Neural cell (in vitro differentiated cells): ENCODE data around the gene RDH16. TPM values are rescaled to one million over a fixed set of nuclear protein-coding genes. Genes with fewer than 3 reads are reported as not detected.
"Not testable (repeated sequence)": the region's sequence is repeated elsewhere in the genome, so short reads cannot be mapped to it uniquely, and the experiment has no call there.

Experiments
- H2AFZ ChIP-seq: fragments of 200-600, 300-800 bp; sonication (generic), shearing (Covaris generic); 2 replicates; pipeline ENCODE4 v1.6.0; 2014; ENCODE audit warnings: low read depth, mild to moderate bottlenecking, antibody characterized with exemption, low read length, moderate library complexity
- H3F3A ChIP-seq: fragments of 200-600 bp; shearing (Covaris generic); 2 replicates; pipeline ENCODE4 v1.6.1; 2016; ENCODE audit warnings: mild to moderate bottlenecking, moderate library complexity, mixed read lengths, antibody characterized with exemption, low read length; ENCODE audit not compliant: insufficient read depth, poor library complexity, severe bottlenecking
- H3K27ac ChIP-seq: fragments of 200-600, 300-800 bp; sonication (generic), shearing (Covaris generic); 2 replicates; pipeline ENCODE4 v1.5.1; 2014; ENCODE audit warnings: mild to moderate bottlenecking, low read length, moderate library complexity
- H3K27me3 ChIP-seq: fragments of 300-800, 200-600 bp; sonication (generic), shearing (Covaris generic); 2 replicates; pipeline ENCODE4 v1.6.0; 2014; ENCODE audit warnings: mild to moderate bottlenecking, low read depth, low read length, moderate library complexity; ENCODE audit not compliant: insufficient read depth
- H3K36me3 ChIP-seq: fragments of 300-800, 200-600 bp; sonication (generic), shearing (Covaris generic); 2 replicates; pipeline ENCODE4 v1.5.1; 2014; ENCODE audit warnings: mild to moderate bottlenecking, antibody characterized with exemption, low read length, moderate library complexity; ENCODE audit not compliant: insufficient read depth
- H3K4me2 ChIP-seq: fragments of 300-800, 200-600 bp; sonication (generic), shearing (Covaris generic); 2 replicates; pipeline ENCODE4 v1.6.0; 2014; ENCODE audit warnings: mild to moderate bottlenecking, low read length
- H3K4me3 ChIP-seq: fragments of 300-800, 200-600 bp; sonication (generic), shearing (Covaris generic); 2 replicates; pipeline ENCODE4 v1.5.1; 2014; ENCODE audit warnings: mild to moderate bottlenecking, low read length, moderate library complexity
- H3K79me2 ChIP-seq: fragments of 200-600 bp; shearing (Covaris generic); replicated peaks from 2 replicates; pipeline ENCODE4 v1.6.0; 2014; ENCODE audit warnings: mild to moderate bottlenecking, low read length, moderate library complexity; ENCODE audit not compliant: insufficient read depth
- H3K9ac ChIP-seq: fragments of 300-800, 200-600 bp; sonication (generic), shearing (Covaris generic); 2 replicates; pipeline ENCODE4 v1.6.1; 2016; ENCODE audit warnings: mild to moderate bottlenecking, low read length, mixed read lengths
- H3K9me2 ChIP-seq: fragments of 200-600 bp; shearing (Covaris generic); 2 replicates; pipeline ENCODE4 v1.6.1; 2016; ENCODE audit warnings: mild to moderate bottlenecking, low read length, mixed read lengths; ENCODE audit not compliant: insufficient read depth
- H3K9me3 ChIP-seq: fragments of 200-600, 300-800 bp; sonication (generic), shearing (Covaris generic); 2 replicates; pipeline ENCODE4 v1.6.1; 2016; ENCODE audit warnings: mild to moderate bottlenecking, mixed run types, low read length, moderate library complexity, mixed read lengths
- H4K20me1 ChIP-seq: fragments of 200-600 bp; shearing (Covaris generic); 2 replicates; pipeline ENCODE4 v1.6.1; 2016; ENCODE audit warnings: mild to moderate bottlenecking, mixed run types; ENCODE audit not compliant: insufficient read depth
- EP300 ChIP-seq: fragments of 450-650 bp; conservative IDR thresholded peaks from 2 replicates; pipeline ENCODE4 v1.6.1; 2014; ENCODE audit warnings: antibody characterized with exemption, mild to moderate bottlenecking, moderate library complexity; ENCODE audit not compliant: poor library complexity, severe bottlenecking
- EZH2 ChIP-seq: fragments of 200-600, 300-800 bp; shearing (Covaris generic), sonication (generic); IDR thresholded peaks from 2 replicates; pipeline ENCODE4 v1.6.1; 2014; ENCODE audit warnings: antibody characterized with exemption, low read length, borderline replicate concordance, mild to moderate bottlenecking; ENCODE audit not compliant: insufficient read depth, poor library complexity, severe bottlenecking
- MXI1 ChIP-seq: fragments of 450-650 bp; conservative IDR thresholded peaks from 2 replicates; pipeline ENCODE4 v1.6.1; 2014; ENCODE audit warnings: antibody characterized with exemption, mild to moderate bottlenecking; ENCODE audit not compliant: poor library complexity, severe bottlenecking
- POLR2AphosphoS5 ChIP-seq: IDR thresholded peaks from 2 replicates; pipeline ENCODE4 v1.6.1; 2012
- RAD21 ChIP-seq: fragments of 450-650 bp; conservative IDR thresholded peaks from 2 replicates; pipeline ENCODE4 v1.6.1; 2014; ENCODE audit warnings: antibody characterized with exemption, mild to moderate bottlenecking, moderate library complexity
- SMC3 ChIP-seq: fragments of 450-650 bp; conservative IDR thresholded peaks from 2 replicates; pipeline ENCODE4 v1.6.1; 2014; ENCODE audit warnings: antibody characterized with exemption, mild to moderate bottlenecking, moderate library complexity; ENCODE audit not compliant: poor library complexity
- TAF1 ChIP-seq: IDR thresholded peaks from 2 replicates; pipeline ENCODE4 v1.6.1; 2012; ENCODE audit warnings: low read depth
- polyA plus RNA-seq: library from polyadenylated mRNA; depleted of rRNA; stranded (reverse); fragments of >200 nt; gene quantifications from 2 replicates; pipeline ENCODE4 v1.2.3, GENCODE V29; 2014
- TF ChIP-seq, protein P1 (sequence below): fragments of 450-650 bp; IDR thresholded peaks from 2 replicates; pipeline ENCODE4 v1.5.1; 2014; ENCODE audit warnings: antibody characterized with exemption, mild to moderate bottlenecking, moderate library complexity; ENCODE audit not compliant: poor library complexity, severe bottlenecking
- TF ChIP-seq, protein P2 (sequence below): IDR thresholded peaks from 2 replicates; pipeline ENCODE4 v1.6.1; 2012; ENCODE audit warnings: borderline replicate concordance

The RDH16 gene
- polyA plus RNA-seq, 1 donor from 2014 or later, result 1.0 TPM

DNA sequence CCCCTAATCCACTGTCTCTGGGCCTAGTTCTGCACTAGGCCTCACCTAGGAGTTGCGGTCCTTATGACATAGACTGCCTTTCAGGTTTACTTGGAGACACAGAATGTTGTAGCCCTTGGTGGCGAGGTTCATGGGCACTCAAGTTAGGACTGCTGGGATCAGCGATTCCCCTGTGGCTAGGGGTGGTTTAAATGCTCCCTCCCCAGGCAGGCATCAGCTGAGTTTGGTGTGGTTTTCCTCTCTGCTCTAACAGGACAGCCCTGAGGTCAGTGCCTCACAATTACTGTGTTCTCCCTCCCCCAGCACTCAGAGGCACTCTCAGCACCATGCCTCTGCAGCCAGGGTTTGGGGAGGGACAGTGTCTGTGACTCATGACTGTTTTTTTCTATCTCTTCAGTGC lies 22.2 kb upstream of the RDH16 start:
- no peaks in the 10 kb centered on the region for H3K36me3 ChIP-seq
- H3K27me3 ChIP-seq, result no peaks in the 10 kb centered on the region
- no peak overlapping the region for H2AFZ ChIP-seq
- no peaks in the 10 kb centered on the region for H4K20me1 ChIP-seq
- no peak overlapping the region for H3K4me2 ChIP-seq
- no peaks in the 10 kb centered on the region for H3K79me2 ChIP-seq
- no peaks in the 10 kb centered on the region for H3K9me2 ChIP-seq
- no peak overlapping the region for H3K4me3 ChIP-seq
- H3K27ac ChIP-seq, result no peak overlapping the region
- H3F3A ChIP-seq, result no peaks in the 10 kb centered on the region
- TF ChIP-seq RAD21 (no peak), MXI1 (no peak), SMC3 (no peak), TAF1 (no peak), EZH2 (no peak), POLR2AphosphoS5 (no peak), EP300 (no peak)
- TF ChIP-seq, protein P1, sequence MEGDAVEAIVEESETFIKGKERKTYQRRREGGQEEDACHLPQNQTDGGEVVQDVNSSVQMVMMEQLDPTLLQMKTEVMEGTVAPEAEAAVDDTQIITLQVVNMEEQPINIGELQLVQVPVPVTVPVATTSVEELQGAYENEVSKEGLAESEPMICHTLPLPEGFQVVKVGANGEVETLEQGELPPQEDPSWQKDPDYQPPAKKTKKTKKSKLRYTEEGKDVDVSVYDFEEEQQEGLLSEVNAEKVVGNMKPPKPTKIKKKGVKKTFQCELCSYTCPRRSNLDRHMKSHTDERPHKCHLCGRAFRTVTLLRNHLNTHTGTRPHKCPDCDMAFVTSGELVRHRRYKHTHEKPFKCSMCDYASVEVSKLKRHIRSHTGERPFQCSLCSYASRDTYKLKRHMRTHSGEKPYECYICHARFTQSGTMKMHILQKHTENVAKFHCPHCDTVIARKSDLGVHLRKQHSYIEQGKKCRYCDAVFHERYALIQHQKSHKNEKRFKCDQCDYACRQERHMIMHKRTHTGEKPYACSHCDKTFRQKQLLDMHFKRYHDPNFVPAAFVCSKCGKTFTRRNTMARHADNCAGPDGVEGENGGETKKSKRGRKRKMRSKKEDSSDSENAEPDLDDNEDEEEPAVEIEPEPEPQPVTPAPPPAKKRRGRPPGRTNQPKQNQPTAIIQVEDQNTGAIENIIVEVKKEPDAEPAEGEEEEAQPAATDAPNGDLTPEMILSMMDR, result no peak
- TF ChIP-seq, protein P2, sequence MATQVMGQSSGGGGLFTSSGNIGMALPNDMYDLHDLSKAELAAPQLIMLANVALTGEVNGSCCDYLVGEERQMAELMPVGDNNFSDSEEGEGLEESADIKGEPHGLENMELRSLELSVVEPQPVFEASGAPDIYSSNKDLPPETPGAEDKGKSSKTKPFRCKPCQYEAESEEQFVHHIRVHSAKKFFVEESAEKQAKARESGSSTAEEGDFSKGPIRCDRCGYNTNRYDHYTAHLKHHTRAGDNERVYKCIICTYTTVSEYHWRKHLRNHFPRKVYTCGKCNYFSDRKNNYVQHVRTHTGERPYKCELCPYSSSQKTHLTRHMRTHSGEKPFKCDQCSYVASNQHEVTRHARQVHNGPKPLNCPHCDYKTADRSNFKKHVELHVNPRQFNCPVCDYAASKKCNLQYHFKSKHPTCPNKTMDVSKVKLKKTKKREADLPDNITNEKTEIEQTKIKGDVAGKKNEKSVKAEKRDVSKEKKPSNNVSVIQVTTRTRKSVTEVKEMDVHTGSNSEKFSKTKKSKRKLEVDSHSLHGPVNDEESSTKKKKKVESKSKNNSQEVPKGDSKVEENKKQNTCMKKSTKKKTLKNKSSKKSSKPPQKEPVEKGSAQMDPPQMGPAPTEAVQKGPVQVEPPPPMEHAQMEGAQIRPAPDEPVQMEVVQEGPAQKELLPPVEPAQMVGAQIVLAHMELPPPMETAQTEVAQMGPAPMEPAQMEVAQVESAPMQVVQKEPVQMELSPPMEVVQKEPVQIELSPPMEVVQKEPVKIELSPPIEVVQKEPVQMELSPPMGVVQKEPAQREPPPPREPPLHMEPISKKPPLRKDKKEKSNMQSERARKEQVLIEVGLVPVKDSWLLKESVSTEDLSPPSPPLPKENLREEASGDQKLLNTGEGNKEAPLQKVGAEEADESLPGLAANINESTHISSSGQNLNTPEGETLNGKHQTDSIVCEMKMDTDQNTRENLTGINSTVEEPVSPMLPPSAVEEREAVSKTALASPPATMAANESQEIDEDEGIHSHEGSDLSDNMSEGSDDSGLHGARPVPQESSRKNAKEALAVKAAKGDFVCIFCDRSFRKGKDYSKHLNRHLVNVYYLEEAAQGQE, result no peak
- H3K9ac ChIP-seq, result no peak overlapping the region
- H3K9me3 ChIP-seq, result no peaks in the 10 kb centered on the region

DNA sequence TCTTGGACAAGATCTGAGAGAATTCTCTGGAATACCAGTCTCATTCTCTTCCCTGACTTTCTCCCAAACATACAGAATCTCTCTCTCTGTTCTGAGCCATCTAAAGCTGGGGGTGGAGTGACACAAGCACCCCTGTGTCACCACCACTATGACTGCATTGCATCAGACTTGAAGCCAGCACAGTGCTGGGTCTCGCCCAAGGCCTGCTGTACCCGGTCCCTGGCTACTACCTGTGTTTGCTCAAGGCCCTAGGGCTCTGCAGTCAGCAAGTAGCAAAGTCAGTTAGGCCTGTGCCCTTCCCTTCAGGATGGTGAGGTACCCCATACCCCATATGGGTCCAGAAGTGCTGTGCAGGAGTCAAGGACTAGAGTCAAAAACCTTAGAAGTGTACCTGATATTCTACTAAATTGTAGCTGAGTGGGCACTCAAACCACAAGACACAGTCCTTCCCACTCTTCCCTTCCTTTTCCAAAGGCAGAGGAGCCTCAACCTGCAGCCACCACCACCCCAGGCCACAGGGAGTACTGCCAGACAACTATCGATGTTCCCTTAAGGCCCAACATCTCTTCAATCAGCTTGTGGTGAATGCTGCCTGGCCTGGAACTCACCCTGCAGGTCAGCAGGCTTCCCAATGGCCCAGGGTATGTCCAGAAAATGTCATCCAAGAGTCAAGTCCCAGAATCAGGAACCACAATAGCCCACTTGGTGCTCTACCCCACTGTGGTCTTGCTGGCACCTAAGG lies 21.2 kb upstream of the RDH16 start:
- TF ChIP-seq RAD21 (no peak), SMC3 (no peak), EZH2 (no peak), EP300 (no peak), TAF1 (no peak), MXI1 (no peak), POLR2AphosphoS5 (no peak)
- TF ChIP-seq, protein P2, result no peak
- TF ChIP-seq, protein P1, result no peak
- Histone ChIP-seq H3K9me2 (no peaks in the 10 kb centered on the region), H3K9ac (no peak overlapping the region), H3K79me2 (no peaks in the 10 kb centered on the region), H3K27me3 (no peaks in the 10 kb centered on the region), H4K20me1 (no peaks in the 10 kb centered on the region), H2AFZ (no peak overlapping the region), H3K4me3 (no peak overlapping the region), H3K27ac (no peak overlapping the region), H3K36me3 (no peaks in the 10 kb centered on the region), H3F3A (no peaks in the 10 kb centered on the region), H3K4me2 (no peak overlapping the region), H3K9me3 (no peaks in the 10 kb centered on the region)

DNA sequence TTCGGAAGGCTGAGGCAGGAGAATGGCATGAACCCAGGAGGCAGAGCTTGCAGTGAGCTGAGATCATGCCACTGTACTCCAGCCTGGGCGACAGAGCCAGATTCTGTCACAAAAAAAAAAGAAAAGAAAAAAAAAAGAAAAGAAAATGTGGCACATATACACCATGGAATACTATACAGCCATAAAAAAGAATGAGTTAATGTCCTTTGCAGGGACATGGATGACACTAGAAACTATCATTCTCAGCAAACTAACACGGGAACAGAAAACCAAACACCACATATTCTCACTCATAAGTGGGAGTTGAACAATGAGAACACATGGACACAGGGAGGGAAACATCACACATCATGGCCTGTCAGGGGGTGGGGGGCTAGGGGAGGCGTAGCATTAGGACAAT lies 20.0 kb upstream of the RDH16 start:
- H3F3A ChIP-seq, H3K9me3 ChIP-seq, H3K79me2 ChIP-seq, H3K27ac ChIP-seq, H3K9ac ChIP-seq, H3K4me2 ChIP-seq, H3K36me3 ChIP-seq, H2AFZ ChIP-seq, H3K4me3 ChIP-seq, H4K20me1 ChIP-seq, H3K9me2 ChIP-seq, H3K27me3 ChIP-seq: not testable (repeated sequence)
